MM.1S (cell line): Measurements from ENCODE around the gene TSPO2.
"Not testable (repeated sequence)": the region's sequence is repeated elsewhere in the genome, so short reads cannot be mapped to it uniquely, and the experiment has no call there.

Experiments used
- CTCF ChIP-seq: fragments of 300-600 bp; sonication (generic); IDR thresholded peaks from 2 replicates; pipeline ENCODE4 v1.5.1; 2016; ENCODE audit warnings: antibody characterized with exemption, low read length, mixed read lengths
- EZH2 ChIP-seq: fragments of 300-600 bp; sonication (generic); optimal IDR thresholded peaks from 2 replicates; pipeline ENCODE3; 2017; ENCODE audit warnings: low read depth, mild to moderate bottlenecking, antibody characterized with exemption, low read length, mixed read lengths
- EZH2phosphoT487 ChIP-seq: fragments of 300-600 bp; sonication (generic); IDR thresholded peaks from 2 replicates; pipeline ENCODE4 v1.6.1; 2018; ENCODE audit warnings: antibody characterized with exemption, low read length

GRCh38 chr6:41015860-41016259 lies 26.4 kb upstream of the TSPO2 start:
- TF ChIP-seq CTCF, EZH2, EZH2phosphoT487: not testable (repeated sequence)
